GM12878 (cell line): ENCODE results near the gene PDK1. TPM values are rescaled to one million over a fixed set of nuclear protein-coding genes. Genes with fewer than 3 reads are reported as not detected.

ENCODE experiments used
- ATF7 ChIP-seq: fragments of 450-650 bp; IDR thresholded peaks from 2 replicates; pipeline ENCODE4 v1.6.1; 2016; ENCODE audit warnings: low read depth, mild to moderate bottlenecking
- BACH1 ChIP-seq: fragments of 450-650 bp; IDR thresholded peaks from 2 replicates; pipeline ENCODE4 v1.6.1; 2017; ENCODE audit warnings: mild to moderate bottlenecking, borderline replicate concordance
- BRCA1 ChIP-seq: IDR thresholded peaks from 2 replicates; pipeline ENCODE4 v1.6.1; 2011; ENCODE audit warnings: low read depth, low read length, improper control_type of control experiment
- CBX3 ChIP-seq: fragments of 200-600 bp; sonication (generic); IDR thresholded peaks from 2 replicates; pipeline ENCODE4 v1.6.1; 2016; ENCODE audit warnings: low read depth, borderline replicate concordance
- CBX5 ChIP-seq: sonication (generic); IDR thresholded peaks from 2 replicates; pipeline ENCODE4 v1.6.1; 2016; ENCODE audit warnings: low read depth, moderate library complexity, mild to moderate bottlenecking, inconsistent platforms
- DPF2 ChIP-seq: fragments of 450-650 bp; IDR thresholded peaks from 2 replicates; pipeline ENCODE4 v1.6.1; 2017; ENCODE audit warnings: mild to moderate bottlenecking
- E2F4 ChIP-seq: IDR thresholded peaks from 2 replicates; pipeline ENCODE4 v1.6.1; 2012; ENCODE audit warnings: low read depth, low read length, improper control_type of control experiment
- ETV6 ChIP-seq, 2 experiments: fragments of 450-650 bp in 1 of 2; IDR thresholded peaks in 1 of 2; conservative IDR thresholded peaks in 1 of 2; 2 replicates each; pipeline ENCODE4 v1.6.1; 2014; ENCODE audit warnings: antibody characterized with exemption in 1 of 2, borderline replicate concordance in 1 of 2, low read depth in 1 of 2, mild to moderate bottlenecking in 1 of 2, moderate library complexity in 1 of 2
- GABPA ChIP-seq: IDR thresholded peaks from 2 replicates; pipeline ENCODE4 v1.6.1; 2014; ENCODE audit warnings: antibody characterized with exemption, low read depth, mild to moderate bottlenecking, inconsistent platforms
- MAX ChIP-seq: IDR thresholded peaks from 2 replicates; pipeline ENCODE4 v1.6.1; 2012; ENCODE audit warnings: low read depth, low read length, improper control_type of control experiment
- MXI1 ChIP-seq: fragments of 150-350 bp; IDR thresholded peaks from 2 replicates; pipeline ENCODE4 v1.6.1; 2011; ENCODE audit warnings: low read depth, mild to moderate bottlenecking, inconsistent platforms, low read length, improper control_type of control experiment
- NBN ChIP-seq: fragments of 450-650 bp; IDR thresholded peaks from 2 replicates; pipeline ENCODE4 v1.6.1; 2016
- NR2F1 ChIP-seq: fragments of 450-650 bp; conservative IDR thresholded peaks from 2 replicates; pipeline ENCODE4 v1.6.1; 2017; ENCODE audit warnings: mild to moderate bottlenecking
- POLR2AphosphoS2 ChIP-seq: IDR thresholded peaks from 2 replicates; pipeline ENCODE4 v1.6.1; 2011; ENCODE audit warnings: low read depth, mild to moderate bottlenecking, low read length, improper control_type of control experiment, moderate library complexity
- POLR2AphosphoS5 ChIP-seq: IDR thresholded peaks from 2 replicates; pipeline ENCODE4 v1.6.1; 2011; ENCODE audit warnings: mild to moderate bottlenecking, low read length, inconsistent platforms
- RUNX3 ChIP-seq: IDR thresholded peaks from 2 replicates; pipeline ENCODE4 v1.6.1; 2012; ENCODE audit warnings: low read length, inconsistent platforms
- SMC3 ChIP-seq: IDR thresholded peaks from 2 replicates; pipeline ENCODE4 v1.6.1; 2011; ENCODE audit warnings: low read length, improper control_type of control experiment, borderline replicate concordance
- SPI1 ChIP-seq: IDR thresholded peaks from 2 replicates; pipeline ENCODE4 v1.6.1; 2011; ENCODE audit warnings: low read depth, mild to moderate bottlenecking, low read length, moderate library complexity, borderline replicate concordance; ENCODE audit not compliant: insufficient read depth
- SREBF2 ChIP-seq: IDR thresholded peaks from 2 replicates; pipeline ENCODE4 v1.6.1; 2012; ENCODE audit warnings: mild to moderate bottlenecking, low read length
- WRNIP1 ChIP-seq: IDR thresholded peaks from 2 replicates; pipeline ENCODE4 v1.6.1; 2011; ENCODE audit warnings: low read depth, low read length, improper control_type of control experiment, borderline replicate concordance
- ZBED1 ChIP-seq: IDR thresholded peaks from 2 replicates; pipeline ENCODE4 v1.6.1; 2016; ENCODE audit warnings: borderline replicate concordance
- ZSCAN29 ChIP-seq: fragments of 450-650 bp; IDR thresholded peaks from 2 replicates; pipeline ENCODE4 v1.6.1; 2017; ENCODE audit warnings: mild to moderate bottlenecking, moderate library complexity
- polyA plus RNA-seq, 11 experiments: library from polyadenylated mRNA; depleted of rRNA in 4 of 11; unstranded in 6 of 11; stranded (reverse) in 5 of 11; fragments of >200 nt; fragmentation: Nextera tagmentation in 4 of 11; fragmentation: Illumina TruSeq in 1 of 11; extraction: Ambion mirVana in 4 of 11; extraction: Trizol in 1 of 11; gene quantifications; 1 replicate in 1 of 11; 2 replicates in 10 of 11; pipeline versions ENCODE4 v1.2.1 to v1.2.3, GENCODE V29; 2011 to 2016; ENCODE audit warnings: inconsistent platforms in 2 of 11, missing spikeins in 2 of 11, low read depth in 1 of 11
- total RNA-seq, 4 experiments: library from RNA; depleted of rRNA in 3 of 4; stranded (reverse); fragments of >200 nt in 3 of 4; fragmentation: Illumina TruSeq in 1 of 4; extraction: Trizol in 1 of 4; gene quantifications; 2 replicates each; pipeline versions ENCODE4 v1.2.1 to v1.2.3, GENCODE V29; 2013 to 2021
- TF ChIP-seq, protein P1 (sequence below): IDR thresholded peaks from 2 replicates; pipeline ENCODE4 v1.6.1; 2012; ENCODE audit warnings: low read length, inconsistent platforms
- TF ChIP-seq, protein P2 (sequence below): IDR thresholded peaks from 2 replicates; pipeline ENCODE4 v1.6.1; 2011; ENCODE audit warnings: borderline replicate concordance, low read depth, mild to moderate bottlenecking, moderate library complexity, low read length; ENCODE audit not compliant: insufficient read depth, poor library complexity, severe bottlenecking
- TF ChIP-seq, protein P3 (sequence below): fragments of 450-650 bp; IDR thresholded peaks from 2 replicates; pipeline ENCODE4 v1.6.1; 2017; ENCODE audit warnings: mild to moderate bottlenecking, low read depth, inconsistent platforms; ENCODE audit not compliant: poor library complexity, severe bottlenecking

The PDK1 gene
- total and polyA plus RNA-seq, 10 of the 15 experiments (the other 5 are each of a cell fraction or from before 2014, with no cell fraction given) = 5.3 to 128 (median 17.1) TPM

DNA sequence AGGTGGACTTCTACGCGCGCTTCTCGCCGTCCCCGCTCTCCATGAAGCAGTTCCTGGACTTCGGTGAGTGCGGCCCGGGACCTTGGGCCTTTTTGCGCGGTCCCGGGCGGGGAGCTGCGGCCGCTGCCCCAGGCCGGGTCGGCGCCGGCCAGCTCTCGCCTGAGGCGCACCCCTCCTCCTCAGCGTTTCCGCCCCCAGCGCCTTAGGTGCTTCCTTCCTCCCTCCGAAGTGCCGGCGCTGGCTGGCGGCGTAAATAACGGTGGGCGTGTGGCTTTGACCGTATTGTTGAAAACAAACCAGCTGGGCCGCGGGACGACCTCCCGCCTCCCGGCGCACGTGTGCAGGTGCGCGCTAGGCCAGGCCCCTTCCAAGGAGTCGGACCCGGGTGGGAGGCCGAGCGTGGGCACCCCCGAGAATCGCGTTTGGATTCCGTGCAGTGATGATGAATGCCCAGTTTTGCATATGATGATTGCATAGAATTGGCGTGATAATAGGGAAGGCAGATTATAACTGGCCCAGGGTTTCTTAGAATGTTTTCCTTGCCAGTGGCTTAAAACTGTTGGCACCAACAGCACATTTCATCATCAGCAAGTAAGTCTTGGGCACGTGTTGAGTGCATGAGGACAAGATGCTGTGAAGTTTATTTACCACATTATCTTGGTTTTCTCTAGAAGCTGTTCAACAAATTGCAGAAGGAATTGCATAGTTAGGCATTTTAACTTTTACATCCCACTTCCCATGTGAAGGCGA is 569 bp downstream of the PDK1 start (continued):
- TF ChIP-seq, protein P1, sequence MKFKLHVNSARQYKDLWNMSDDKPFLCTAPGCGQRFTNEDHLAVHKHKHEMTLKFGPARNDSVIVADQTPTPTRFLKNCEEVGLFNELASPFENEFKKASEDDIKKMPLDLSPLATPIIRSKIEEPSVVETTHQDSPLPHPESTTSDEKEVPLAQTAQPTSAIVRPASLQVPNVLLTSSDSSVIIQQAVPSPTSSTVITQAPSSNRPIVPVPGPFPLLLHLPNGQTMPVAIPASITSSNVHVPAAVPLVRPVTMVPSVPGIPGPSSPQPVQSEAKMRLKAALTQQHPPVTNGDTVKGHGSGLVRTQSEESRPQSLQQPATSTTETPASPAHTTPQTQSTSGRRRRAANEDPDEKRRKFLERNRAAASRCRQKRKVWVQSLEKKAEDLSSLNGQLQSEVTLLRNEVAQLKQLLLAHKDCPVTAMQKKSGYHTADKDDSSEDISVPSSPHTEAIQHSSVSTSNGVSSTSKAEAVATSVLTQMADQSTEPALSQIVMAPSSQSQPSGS = no peak
- TF ChIP-seq SMC3 (no peak), SREBF2 (no peak), DPF2 (peak; percentile 54), SPI1 (peak; percentile 26; the same call in 1 of the 2 replicates), MAX (peak; percentile 89), POLR2AphosphoS2 (no peak; the same call in 1 of the 2 replicates), ZBED1 (no peak), GABPA (0 out of 2 replicates have a peak, but pooled peaks have one; percentile 39), ZSCAN29 (0 out of 2 replicates have a peak, but pooled peaks have one; percentile 15), CBX3 (no peak), RUNX3 (0 out of 2 replicates have a peak, but pooled peaks have one; percentile 1), MXI1 (peak; percentile 98), POLR2AphosphoS5 (0 out of 2 replicates have a peak, but pooled peaks have one; percentile 5), ATF7 (0 out of 2 replicates have a peak, but pooled peaks have one; percentile 20), E2F4 (peak; percentile 6; the same call in 1 of the 2 replicates), ETV6 (conservative IDR thresholded peaks at IDR 0.05 in 1 of 2, IDR thresholded peaks at IDR 0.05 in 1 of 2; ENCODE audit: borderline replicate concordance in 1 of 2, low read depth in 1 of 2) (peak in 1 of 2 experiments; percentile 47; a peak in 1 of 4 replicates), BRCA1 (no peak), CBX5 (no peak), NR2F1 (peak; percentile 29), BACH1 (peak; percentile 51), WRNIP1 (peak; percentile 56; the same call in 1 of the 2 replicates), NBN (peak; percentile 51; the same call in 1 of the 2 replicates)
- TF ChIP-seq, protein P2, sequence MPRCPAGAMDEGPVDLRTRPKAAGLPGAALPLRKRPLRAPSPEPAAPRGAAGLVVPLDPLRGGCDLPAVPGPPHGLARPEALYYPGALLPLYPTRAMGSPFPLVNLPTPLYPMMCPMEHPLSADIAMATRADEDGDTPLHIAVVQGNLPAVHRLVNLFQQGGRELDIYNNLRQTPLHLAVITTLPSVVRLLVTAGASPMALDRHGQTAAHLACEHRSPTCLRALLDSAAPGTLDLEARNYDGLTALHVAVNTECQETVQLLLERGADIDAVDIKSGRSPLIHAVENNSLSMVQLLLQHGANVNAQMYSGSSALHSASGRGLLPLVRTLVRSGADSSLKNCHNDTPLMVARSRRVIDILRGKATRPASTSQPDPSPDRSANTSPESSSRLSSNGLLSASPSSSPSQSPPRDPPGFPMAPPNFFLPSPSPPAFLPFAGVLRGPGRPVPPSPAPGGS = peak; percentile 33
- TF ChIP-seq, protein P3, sequence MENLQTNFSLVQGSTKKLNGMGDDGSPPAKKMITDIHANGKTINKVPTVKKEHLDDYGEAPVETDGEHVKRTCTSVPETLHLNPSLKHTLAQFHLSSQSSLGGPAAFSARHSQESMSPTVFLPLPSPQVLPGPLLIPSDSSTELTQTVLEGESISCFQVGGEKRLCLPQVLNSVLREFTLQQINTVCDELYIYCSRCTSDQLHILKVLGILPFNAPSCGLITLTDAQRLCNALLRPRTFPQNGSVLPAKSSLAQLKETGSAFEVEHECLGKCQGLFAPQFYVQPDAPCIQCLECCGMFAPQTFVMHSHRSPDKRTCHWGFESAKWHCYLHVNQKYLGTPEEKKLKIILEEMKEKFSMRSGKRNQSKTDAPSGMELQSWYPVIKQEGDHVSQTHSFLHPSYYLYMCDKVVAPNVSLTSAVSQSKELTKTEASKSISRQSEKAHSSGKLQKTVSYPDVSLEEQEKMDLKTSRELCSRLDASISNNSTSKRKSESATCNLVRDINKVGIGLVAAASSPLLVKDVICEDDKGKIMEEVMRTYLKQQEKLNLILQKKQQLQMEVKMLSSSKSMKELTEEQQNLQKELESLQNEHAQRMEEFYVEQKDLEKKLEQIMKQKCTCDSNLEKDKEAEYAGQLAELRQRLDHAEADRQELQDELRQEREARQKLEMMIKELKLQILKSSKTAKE = no peak
